ENCODE results near the gene NEURL2.
"Not testable (repeated sequence)": the region's sequence is repeated elsewhere in the genome, so short reads cannot be mapped to it uniquely, and the experiment has no call there.

The NEURL2 gene

DNA sequence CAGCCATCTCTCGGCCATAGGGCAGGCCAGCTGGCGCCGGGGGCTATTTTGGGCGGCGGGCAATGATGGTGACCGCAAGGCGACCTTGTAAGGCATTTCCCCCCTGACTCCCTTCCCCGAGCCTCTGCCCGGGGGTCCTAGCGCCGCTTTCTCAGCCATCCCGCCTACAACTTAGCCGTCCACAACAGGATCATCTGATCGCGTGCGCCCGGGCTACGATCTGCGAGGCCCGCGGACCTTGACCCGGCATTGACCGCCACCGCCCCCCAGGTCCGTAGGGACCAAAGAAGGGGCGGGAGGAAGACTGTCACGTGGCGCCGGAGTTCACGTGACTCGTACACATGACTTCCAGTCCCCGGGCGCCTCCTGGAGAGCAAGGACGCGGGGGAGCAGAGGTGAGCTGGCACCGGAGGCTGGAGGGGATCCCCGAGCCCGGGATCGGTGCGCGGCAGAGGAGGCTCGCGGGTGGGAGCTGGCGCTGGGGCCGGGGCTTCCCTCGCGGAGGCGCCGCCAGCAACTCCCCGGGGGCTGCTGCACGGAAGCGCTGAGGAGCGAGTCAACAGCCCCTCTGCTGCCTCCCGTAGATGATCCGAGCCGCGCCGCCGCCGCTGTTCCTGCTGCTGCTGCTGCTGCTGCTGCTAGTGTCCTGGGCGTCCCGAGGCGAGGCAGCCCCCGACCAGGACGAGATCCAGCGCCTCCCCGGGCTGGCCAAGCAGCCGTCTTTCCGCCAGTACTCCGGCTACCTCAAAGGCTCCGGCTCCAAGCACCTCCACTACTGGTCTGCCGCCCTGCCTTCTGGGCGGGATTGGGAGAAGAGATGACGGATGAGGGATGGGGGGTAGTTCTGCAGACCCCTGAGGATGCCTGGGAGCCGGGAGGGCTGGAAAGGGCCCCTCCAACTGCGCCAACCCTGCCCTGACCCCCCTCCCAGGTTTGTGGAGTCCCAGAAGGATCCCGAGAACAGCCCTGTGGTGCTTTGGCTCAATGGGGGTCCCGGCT is at the start of gene NEURL2, which contains the start of gene CTSA:
Gene NEURL2 (minus strand): TSS at position 224 of the 999 bp plus-strand sequence. CDS start 217 bp downstream, at position 7.
Gene CTSA (plus strand): TSS at position 351 of the 999 bp plus-strand sequence. CDS start 234 bp downstream, at position 585.
- peak; percentile 90 to 91 for DNase-seq

GRCh38 chr20:45940469-45940868 is 49.5 kb upstream of the NEURL2 start:
- no peak for DNase-seq

- DNase-seq, result no peak
Measured at GRCh38 chr20:45940053-45940452, 49.0 kb upstream of the NEURL2 start.

DNA sequence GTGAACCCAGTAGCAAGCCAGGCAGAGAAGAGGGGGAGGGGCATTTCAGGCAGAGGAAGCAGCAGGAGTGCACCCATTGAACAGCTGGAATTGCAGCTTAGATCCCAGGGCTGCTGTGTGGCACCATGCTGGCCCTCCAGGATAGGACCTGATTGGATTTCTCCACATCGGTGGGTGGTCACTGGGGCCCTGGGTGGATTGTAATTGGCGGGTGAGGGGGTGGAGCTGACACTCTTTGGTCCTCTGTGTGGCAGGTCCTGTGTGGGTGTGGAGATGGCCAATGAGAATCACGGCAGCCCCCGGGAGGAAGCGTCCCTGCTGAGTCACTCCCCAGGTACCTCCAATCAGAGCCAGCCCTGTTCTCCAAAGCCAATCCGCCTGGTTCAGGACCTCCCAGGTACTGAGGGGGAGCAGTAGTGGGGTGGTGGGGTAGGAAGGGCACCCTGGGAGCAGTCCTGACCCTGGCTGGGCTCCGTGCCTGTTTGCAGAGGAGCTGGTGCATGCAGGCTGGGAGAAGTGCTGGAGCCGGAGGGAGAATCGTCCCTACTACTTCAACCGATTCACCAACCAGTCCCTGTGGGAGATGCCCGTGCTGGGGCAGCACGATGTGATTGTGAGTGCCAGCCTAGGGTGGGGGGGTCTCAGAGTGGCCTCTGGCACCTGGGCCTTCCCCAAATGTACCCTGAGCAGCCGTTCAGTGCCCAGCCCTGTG is 47.9 kb upstream of the NEURL2 start:
- DNase-seq, result no peak

DNA sequence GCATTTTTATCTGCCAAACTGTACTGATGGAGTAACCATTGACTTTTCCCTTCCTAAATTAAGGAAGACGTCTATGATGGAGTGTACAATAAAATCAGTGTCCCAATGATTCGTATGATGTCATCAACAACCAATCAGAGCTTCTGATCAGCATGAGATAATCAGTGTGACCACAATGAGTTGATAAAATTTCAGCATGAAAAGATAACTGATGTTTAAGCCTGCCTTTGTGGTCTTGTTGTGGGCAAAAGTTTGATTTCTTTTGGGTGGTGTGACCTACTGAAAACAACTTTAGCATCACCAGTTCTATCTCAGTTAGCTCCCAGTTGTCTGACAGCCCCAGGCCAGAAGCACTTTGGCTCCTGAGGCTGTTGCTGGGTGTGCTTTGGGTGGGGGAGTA is 46.8 kb upstream of the NEURL2 start:
- DNase-seq, result no peak

DNA sequence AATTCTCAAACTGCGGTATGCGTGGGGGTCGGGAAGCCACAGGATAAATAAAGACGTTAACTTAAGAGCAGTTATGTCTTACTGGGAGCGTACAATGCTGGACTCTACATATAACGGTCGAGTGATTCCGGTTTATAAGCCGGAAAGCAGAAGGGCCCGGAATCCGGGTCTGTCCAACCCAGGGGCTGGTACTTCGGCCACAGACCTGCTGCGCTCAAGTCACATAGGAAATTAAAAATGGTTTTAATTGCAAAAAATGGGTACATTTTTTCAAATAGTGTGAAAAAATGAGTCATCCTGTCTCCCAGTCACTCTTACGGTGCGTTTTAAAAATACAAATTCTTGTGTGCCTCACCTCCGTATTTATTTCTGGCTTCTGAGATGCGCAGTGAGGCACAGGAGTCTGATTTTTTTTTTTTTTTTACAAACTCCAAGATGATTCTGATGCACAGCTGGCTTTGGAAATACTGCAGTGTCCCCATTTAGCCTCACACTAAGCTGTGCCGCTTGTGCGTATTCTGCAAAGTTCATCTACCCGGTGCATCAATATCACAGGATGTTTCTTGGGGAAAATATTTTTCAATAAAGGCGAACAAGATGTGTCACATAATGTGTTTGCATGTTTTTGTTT is 44.5 kb upstream of the NEURL2 start:
- no peak for DNase-seq

- peak; percentile 99 for DNase-seq
Measured at GRCh38 chr20:45934586-45935415, 43.8 kb upstream of the NEURL2 start, which contains the start of gene PCIF1. Gene PCIF1 (plus strand): TSS chr20:45934683. CDS start chr20:45939000, 4,317 bp downstream.

- DNase-seq, result no peak
Measured at GRCh38 chr20:45934046-45934585, 43.1 kb upstream of the NEURL2 start.

- DNase-seq, result peak; percentile 73 to 78
Measured at GRCh38 chr20:45933266-45934045, 42.4 kb upstream of the NEURL2 start.

- DNase-seq, result not testable (repeated sequence)
Measured at GRCh38 chr20:45931680-45932079, 40.7 kb upstream of the NEURL2 start.

DNA sequence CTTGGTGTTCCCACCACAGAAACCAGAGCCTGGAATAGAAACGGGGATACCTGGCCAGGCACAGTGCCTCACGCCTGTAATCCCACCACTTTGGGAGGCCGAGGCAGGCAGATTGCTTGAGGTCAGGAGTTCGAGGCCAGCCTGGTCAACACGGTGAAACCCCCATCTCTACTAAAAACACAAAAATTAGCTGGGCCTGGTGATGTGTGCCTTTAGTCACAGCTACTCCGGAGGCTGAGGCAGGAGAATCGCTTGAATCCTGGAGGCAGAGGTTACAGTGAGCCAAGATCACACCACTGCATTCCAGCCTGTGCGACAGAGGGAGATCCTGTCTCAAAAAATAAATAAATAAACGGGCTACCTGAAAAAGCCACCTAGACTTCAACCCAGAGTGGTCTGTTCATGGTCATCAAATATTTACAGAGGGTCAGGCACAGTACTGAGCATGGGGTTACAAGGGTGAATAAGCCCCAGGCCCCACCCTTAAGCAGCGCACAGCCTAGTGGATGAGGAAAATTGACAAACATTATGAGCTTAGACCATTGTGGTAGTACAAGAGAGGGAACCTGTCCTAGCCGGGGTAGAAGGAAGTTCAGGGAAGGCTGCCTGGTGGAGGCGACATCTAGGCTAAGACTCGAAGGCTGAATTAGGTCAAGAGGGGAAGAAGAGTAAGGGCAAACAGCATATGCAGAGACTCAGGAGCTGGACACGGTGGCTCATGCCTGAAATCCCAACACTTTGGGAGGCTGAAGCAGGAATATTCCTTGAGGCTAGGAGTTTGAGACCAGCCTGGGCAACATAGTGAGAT is 36.3 kb upstream of the NEURL2 start:
- DNase-seq, result no peak

DNA sequence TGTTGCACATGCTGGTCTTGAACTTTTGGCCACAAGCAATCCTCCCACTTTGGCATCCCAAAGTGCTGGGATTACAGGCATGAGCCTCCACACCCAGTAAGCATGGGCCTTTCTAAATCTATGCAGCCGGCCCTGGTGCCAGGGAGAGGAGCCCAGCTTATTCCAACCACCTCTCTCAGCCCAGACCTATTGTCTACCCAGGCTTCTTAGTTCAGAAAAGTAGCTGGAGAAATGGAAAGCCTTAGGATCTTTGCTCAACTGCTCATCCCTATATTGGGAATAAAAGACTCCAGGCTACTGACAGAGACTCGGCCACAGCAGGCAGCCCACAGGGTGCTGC is 35.7 kb upstream of the NEURL2 start:
- DNase-seq, result no peak

DNA sequence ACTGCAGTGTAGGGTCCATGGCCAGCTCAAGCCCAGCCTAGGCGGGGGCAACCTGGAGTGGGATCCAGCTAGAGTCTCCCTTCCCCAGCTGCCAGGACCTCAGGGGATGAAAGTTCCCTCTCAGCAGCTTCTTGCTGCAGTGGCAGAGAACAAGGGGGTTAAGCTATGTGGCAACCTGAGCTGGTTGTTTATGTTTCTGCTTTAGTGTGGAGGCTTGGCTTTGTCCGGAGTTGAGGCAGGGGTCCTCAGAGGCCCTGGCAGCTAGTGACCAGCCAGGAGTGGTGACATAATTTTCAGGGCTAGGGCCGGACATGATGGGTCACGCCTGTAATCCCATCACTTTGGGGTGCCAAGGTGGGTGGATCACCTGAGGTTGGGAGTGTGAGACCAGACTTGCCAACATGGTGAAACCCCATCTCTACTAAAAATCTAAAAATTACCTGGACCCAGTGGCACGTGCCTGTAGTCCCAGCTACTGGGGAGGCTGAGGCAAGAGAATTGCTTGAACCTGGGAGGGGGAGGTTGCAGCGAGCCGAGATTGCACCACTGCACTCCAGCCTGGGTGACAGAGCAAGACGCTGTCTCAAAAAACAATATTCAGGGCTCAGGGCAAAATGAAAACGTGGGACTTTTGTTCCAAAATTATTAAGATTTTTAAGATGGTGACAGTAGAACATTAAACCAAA is 35.0 kb upstream of the NEURL2 start:
- no peak for DNase-seq

GRCh38 chr20:45924391-45925261 is 33.6 kb upstream of the NEURL2 start:
- DNase-seq, result no peak

DNA sequence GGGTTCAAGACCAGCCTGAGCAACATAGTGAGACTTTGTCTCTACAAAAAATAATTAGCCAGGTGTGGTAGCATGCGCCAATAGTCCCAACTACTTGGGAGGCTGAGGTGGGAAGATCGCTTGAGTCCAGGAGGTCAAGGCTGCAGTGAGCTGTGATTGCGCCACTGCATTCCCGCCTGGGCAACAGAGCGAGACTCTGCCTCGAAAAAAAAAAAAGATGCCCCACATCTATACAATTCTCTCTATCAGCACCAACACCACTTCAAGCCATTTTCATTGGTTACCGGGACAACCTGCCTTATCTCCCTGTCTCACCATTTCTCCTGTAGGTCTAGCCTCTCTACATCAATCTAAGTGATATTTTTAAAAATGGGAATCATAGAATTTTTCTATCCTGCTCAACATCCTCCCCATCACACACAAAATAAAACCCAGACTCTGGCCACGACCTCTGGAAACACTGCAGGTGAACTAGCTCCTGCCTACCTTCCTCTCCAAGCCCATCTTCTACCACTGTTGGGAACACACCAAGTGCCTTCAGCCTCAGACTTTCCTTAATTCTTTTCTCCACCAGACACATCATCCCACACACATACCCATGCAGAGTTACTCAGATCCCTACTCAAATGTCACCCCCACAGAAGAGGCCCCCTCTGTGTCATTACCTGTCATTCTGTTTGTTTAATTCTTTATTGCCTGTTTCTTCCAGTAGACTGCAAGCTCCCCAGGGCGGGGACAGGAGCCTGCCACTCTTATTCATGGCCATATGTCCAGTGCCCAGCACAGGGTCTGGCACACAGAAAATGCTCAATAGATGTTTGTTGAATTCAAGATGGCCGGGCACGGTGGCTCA is 30.6 kb upstream of the NEURL2 start:
- no peak for DNase-seq

DNA sequence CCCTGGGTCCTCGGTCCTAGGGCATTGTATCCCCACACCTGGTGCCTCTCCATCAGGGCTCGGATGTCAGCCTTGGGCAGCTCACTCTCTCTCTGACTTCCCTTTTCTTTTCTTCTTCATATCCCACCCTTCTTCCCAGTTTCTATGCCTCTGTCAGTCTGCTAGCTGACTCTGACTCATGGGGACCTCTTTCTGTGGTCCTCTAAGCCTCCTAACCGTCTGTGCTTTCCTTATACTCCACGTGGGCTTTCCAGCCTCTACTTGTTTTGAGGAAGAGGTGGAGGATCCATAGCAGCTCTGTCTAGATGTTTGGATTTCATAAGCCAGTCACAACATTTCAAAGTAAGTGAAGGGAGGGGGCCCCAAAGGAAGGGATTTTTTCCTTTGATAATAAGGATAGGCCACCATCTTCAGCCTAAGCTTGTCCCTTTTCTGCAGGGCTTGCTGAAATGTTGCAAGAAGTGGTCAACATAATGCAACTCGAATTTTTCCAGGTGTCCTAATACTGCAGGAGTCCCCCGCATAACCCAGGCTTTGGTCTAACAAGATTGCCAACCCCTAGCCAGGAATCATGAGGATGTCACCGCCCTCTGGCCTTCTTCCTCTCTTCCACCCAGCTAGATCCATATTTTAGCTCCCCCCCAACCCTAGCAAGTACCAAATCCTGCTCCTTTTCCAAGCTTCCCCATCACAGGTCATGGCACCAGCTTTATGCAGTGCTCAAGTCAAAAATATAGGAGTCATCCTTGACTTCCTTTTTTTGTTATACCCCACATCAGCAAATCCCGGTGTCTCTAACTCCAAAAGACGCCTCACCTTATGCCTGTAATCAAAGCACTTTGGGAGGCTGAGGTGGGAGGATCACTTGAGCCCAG is 29.7 kb upstream of the NEURL2 start:
- DNase-seq, result no peak

All from activated T-cell treated with anti-CD3 and anti-CD28 coated beads, Interleukin-2, amount 50 U/mL, for 48 hours (primary cell).